ENCODE results near the gene PUS1. TPM values are rescaled to one million over a fixed set of nuclear protein-coding genes. Genes with fewer than 3 reads are reported as not detected.

Gene PUS1
- total RNA-seq, 4 donors from 2014 or later = 14.7 to 23.3 (median 19.5) TPM

GRCh38 chr12:131990066-131990979 is 61.2 kb downstream of the PUS1 start:
- 72% methylated on average over 20 of the region's 24 CpGs for WGBS
- Histone ChIP-seq H3K27ac (replicated peaks in 1 of 4) (no peak overlapping the region), H3K27me3 (no peaks in the 10 kb centered on the region), H3K9me3 (no peaks in the 10 kb centered on the region), H3K4me3 (no peak overlapping the region), H3K4me1 (peaks cover 0 to 5% (median 0%) of the 10 kb centered on the region in 4 donors), H3K36me3 (peaks cover 42 to 100% (median 97%) of the 10 kb centered on the region in 4 donors)
- intact Hi-C loops (cut with DNase I) = loop anchor here (10.0 kb wide), 1 partner anchor 886 kb away; no protein-coding TSS in a partner anchor
- DNase-seq (ENCODE audit: extremely low spot score) = no peak
- TF ChIP-seq POLR2A (IDR thresholded peaks at IDR 0.05; ENCODE audit: low read depth) (no peak), POLR2AphosphoS5 (IDR thresholded peaks at IDR 0.05) (no peak), CTCF (IDR thresholded peaks at IDR 0.05) (no peak), EP300 (IDR thresholded peaks at IDR 0.05) (no peak)

- Histone ChIP-seq H3K36me3 (peaks cover 43 to 100% (median 97%) of the 10 kb centered on the region in 4 donors), H3K27me3 (no peaks in the 10 kb centered on the region), H3K27ac (replicated peaks in 1 of 4) (no peak overlapping the region), H3K4me1 (peaks cover 0 to 5% (median 0%) of the 10 kb centered on the region in 4 donors), H3K4me3 (no peak overlapping the region), H3K9me3 (no peaks in the 10 kb centered on the region)
- TF ChIP-seq CTCF (IDR thresholded peaks at IDR 0.05) (no peak), POLR2A (IDR thresholded peaks at IDR 0.05; ENCODE audit: low read depth) (no peak), EP300 (IDR thresholded peaks at IDR 0.05) (no peak), POLR2AphosphoS5 (IDR thresholded peaks at IDR 0.05) (no peak)
- intact Hi-C loops (cut with DNase I) = loop anchor here (10.0 kb wide), 1 partner anchor 886 kb away; no protein-coding TSS in a partner anchor
- WGBS = 84% methylated on average over 4 of the region's 9 CpGs
- DNase-seq (ENCODE audit: extremely low spot score) = no peak
Measured at GRCh38 chr12:131990980-131991305, 61.9 kb downstream of the PUS1 start.

- TF ChIP-seq POLR2AphosphoS5 (IDR thresholded peaks at IDR 0.05) = no peak
- WGBS = 88% methylated on average over 11 of the region's 11 CpGs
- no peak for DNase-seq (ENCODE audit: extremely low spot score)
Measured at GRCh38 chr12:131991816-131992430, 62.8 kb downstream of the PUS1 start.

GRCh38 chr12:131994589-131994988 is 65.5 kb downstream of the PUS1 start:
- 92% methylated on average over 4 of the region's 4 CpGs for WGBS
- Histone ChIP-seq H3K27me3 (no peaks in the 10 kb centered on the region), H3K4me1 (no peaks in the 10 kb centered on the region), H3K27ac (replicated peaks in 1 of 4) (no peak overlapping the region), H3K9me3 (no peaks in the 10 kb centered on the region), H3K4me3 (no peak overlapping the region), H3K36me3 (peaks cover 46 to 91% (median 73%) of the 10 kb centered on the region in 4 donors)
- TF ChIP-seq EP300 (IDR thresholded peaks at IDR 0.05) (no peak), POLR2AphosphoS5 (IDR thresholded peaks at IDR 0.05) (no peak), CTCF (IDR thresholded peaks at IDR 0.05) (no peak), POLR2A (IDR thresholded peaks at IDR 0.05; ENCODE audit: low read depth) (no peak)
- DNase-seq (ENCODE audit: extremely low spot score) = no peak
- intact Hi-C loops (cut with DNase I) = loop anchor here (10.0 kb wide), 1 partner anchor 890 kb away; no protein-coding TSS in a partner anchor

More at GRCh38 chr12:131991816-131992430, 62.8 kb downstream of the PUS1 start:
- Histone ChIP-seq H3K4me3 (no peak overlapping the region), H3K27ac (replicated peaks in 1 of 4) (no peak overlapping the region), H3K9me3 (no peaks in the 10 kb centered on the region), H3K4me1 (peaks cover 0 to 5% (median 0%) of the 10 kb centered on the region in 4 donors), H3K27me3 (no peaks in the 10 kb centered on the region), H3K36me3 (peaks cover 46 to 100% (median 95%) of the 10 kb centered on the region in 4 donors)
- intact Hi-C loops (cut with DNase I) = loop anchor here (10.0 kb wide), 1 partner anchor 887 kb away; no protein-coding TSS in a partner anchor

Small RNA genes lying within 50 kb of the gene (small RNA-seq; reads per million reads assigned to genes)
- 0 reads per million in 3 donors for gene AC131009.3

Other genes with a start within 250 kb of the PUS1 start
- 10 to 100 TPM; 21.7 to 28.2 (median 25.0) TPM for gene SFSWAP, start 218.2 kb upstream of the PUS1 start, total RNA-seq
- gene MMP17, start 100.9 kb upstream of the PUS1 start, total RNA-seq = 1 to 10 TPM; 2.5 to 5.8 (median 5.1) TPM
- gene ULK1, start 34.7 kb upstream of the PUS1 start, total RNA-seq = 10 to 100 TPM; 18.4 to 37.5 (median 26.9) TPM
- gene EP400, start 20.7 kb downstream of the PUS1 start, total RNA-seq = 10 to 100 TPM; 16.9 to 31.1 (median 22.4) TPM
- 10 to 100 TPM in 3 of 4 donors, 1 to 10 TPM in 1; 9.1 to 12.8 (median 11.3) TPM for gene DDX51, start 215.0 kb downstream of the PUS1 start, total RNA-seq
- 10 to 100 TPM; 10.4 to 15.4 (median 11.5) TPM for gene NOC4L, start 215.2 kb downstream of the PUS1 start, total RNA-seq

All from esophagus muscularis mucosa (tissue), 4 donors.